Hematopoietic multipotent progenitor cell treated with erythropoietin and hydrocortisone succinate and interleukin-3 and kit ligand, for 4 days (in vitro differentiated cells): ENCODE data around the gene OSM.
"Not testable (repeated sequence)": the region's sequence is repeated elsewhere in the genome, so short reads cannot be mapped to it uniquely, and the experiment has no call there.

Experiments
- DNase-seq: peaks from one replicate; pipeline ENCODE4 v3.0.0-alpha.2; 2015

Gene OSM

DNA sequence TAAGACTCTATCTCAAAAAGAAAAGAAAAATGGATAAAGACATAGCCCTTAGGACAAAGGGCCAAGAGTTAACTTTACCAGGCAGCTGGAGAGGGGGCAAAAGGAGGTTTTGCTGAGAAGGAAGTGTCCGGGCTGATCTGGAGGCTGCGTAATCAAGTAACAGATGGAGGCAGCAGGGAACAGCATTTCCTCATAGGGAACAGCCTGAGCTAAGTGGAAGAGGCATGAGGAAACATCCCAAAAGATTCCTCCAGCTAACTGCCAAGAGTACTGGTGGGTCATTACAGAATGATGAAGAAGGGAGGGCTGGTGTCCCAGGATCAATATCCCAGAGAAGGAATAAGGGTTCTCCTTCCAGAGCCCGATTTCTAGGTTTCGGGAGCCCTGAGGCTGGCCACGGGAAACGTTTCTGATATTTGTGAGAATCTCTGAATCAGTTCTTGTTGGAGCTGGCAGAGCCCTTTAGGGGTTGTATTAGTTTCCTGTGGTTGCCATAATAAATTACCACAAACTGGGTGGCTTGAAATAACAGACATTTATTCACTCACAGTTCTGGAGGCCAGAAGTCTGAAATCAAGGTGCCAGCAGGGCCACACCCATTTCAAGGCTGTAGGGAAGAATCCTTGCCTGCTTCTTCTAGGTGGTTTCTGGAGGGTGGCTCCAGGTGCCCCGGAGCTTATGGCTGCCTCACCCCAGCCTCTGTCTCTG is 41.3 kb downstream of the OSM start:
- DNase-seq: no peak

DNA sequence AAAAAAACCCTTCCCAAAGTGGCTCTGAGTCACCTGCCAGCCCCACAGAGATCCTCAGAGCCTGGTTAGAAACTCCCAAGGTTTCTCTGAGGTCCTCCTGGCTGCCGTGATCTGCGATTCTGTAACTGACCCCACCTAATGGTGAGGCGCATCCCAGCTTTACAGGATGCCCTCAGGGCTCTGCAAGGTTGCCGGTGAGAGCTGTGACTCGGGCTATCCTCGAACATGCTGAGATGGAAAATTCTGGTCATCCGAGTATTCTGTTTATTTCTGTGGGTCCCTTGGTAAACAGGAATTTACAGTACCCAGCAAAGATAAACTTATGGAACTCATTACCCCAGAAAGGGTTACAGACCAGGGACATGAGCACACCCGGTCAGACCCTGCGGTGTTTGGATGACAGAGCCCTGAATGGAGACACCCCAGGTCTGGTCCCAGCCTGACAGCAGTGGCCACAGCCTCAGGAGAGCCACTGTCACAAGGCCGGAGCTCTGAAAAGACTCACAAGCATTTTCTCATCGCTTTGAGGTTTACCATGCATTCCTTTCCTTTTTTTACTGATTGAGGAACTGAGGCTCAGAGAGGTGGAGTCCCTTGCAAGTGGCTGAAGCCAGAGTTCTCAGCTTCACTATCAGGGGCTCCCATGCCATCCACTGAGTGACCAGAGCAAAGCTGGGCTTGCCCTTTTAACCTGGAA is 42.3 kb downstream of the OSM start:
- peak; percentile 42 for DNase-seq

DNA sequence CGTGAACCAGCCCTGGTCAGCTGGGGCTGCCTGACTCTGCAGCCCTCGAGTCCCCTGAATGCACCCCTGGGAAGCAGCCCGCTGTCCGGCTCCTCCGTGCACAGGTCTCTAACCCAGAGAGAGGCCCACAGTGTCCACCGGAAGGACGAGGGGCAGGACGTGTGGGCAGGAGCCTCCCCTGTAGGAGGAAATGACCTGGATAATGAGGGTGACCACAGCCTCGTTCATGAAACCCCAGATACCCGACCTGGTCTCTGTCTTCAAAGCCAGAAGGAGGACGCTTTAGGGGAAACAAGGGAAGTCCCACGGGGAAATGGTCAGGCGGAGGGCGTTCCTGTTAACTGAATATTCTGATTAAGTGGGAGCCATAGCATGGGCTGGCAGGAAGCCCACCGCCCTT is 43.3 kb downstream of the OSM start:
- DNase-seq: peak; percentile 37

- DNase-seq: no peak
Measured at GRCh38 chr22:30222321-30222720, 44.3 kb downstream of the OSM start.

- peak; percentile 64 for DNase-seq
Measured at GRCh38 chr22:30221121-30221992, 45.3 kb downstream of the OSM start.

- no peak for DNase-seq
Measured at GRCh38 chr22:30220338-30221012, 46.2 kb downstream of the OSM start.

- no peak for DNase-seq
Measured at GRCh38 chr22:30219668-30220278, 46.9 kb downstream of the OSM start.

- no peak for DNase-seq
Measured at GRCh38 chr22:30219049-30219654, 47.5 kb downstream of the OSM start.

GRCh38 chr22:30217698-30218560 is 48.7 kb downstream of the OSM start:
- no peak for DNase-seq

DNA sequence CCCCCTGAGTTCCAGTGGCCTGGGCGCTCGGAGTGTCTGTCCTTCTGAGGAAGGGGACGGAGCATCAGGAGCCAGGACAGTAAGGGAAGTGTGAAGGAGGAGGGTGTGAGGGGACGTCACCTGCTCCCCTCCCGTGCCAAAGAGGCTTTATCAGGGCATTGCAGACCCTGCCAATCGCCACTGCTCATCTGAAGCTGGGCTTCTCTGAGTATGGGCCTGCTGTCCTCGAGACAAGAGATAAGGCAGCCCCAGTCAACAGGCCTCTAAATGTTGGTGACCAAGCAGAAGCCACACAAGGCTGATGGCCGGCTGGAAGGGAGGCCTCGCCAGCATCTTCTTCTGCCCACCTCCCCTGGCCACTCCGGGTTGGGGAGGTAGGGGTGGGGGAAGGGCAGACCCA is 49.9 kb downstream of the OSM start:
- peak; percentile 94 for DNase-seq

- not testable (repeated sequence) for DNase-seq
Measured at GRCh38 chr22:30216272-30216671, 50.4 kb downstream of the OSM start.

DNA sequence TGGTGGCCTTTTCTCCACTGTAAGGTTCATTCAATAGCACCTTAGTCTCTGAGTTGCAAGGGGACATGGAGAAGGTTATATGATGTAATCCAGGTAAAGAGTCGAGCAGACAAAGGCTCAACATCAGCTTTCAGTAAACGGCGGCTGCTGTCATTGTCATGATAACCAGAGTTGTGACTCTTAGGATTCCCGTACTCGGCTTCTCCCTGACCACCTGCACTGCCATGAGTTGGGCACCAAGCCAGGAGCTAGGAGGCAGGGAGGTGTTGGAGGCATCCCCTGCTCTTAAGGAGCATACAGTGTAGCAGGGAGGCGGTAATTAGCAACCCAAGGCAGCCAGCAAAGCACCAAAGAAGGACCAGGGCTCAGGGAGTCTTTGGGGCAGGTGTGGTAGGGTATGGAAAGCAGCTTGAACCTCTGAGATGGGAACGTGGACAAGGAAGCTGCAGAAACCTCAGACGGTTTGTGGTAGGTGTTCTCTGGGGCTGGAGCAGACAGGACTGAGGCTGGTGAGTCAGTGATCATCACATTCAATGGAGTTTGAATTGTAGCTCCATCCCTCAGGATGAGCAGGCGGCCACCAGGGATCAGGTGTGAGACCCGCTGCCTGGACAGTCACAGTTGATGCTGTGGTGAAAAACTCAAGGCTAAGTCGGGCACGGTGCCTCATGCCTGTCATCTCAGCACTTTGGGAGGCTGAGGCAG is 51.8 kb downstream of the OSM start:
- no peak for DNase-seq

DNA sequence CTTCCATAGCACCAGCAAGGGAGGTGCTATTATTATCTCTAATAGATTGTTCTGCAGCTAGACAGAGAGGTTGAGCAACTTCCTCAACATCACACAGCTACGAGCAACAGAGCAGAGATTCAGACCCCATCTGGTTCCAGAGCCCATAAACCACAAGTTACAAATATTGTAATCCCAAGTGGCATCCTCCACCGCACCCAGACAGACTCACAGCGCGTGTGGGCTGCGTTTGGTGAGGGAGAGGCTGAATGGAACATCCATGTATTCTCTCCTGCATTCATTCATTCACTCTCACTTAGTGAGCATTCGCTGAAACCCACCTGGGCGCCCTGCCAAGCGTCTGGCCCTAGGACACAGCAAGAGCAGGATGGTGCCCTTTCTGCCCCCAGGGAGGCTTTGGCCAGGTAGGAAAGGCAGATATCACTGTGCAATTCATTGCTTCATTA is 53.6 kb downstream of the OSM start:
- DNase-seq: peak; percentile 67
